GM18498 (cell line): ENCODE measurements around the gene CCDC80.
A peak's percentile ranks its signal among the peaks of the same experiment; 100 is the strongest.

Source experiments
- ATAC-seq: cut with Tn5 transposase; IDR thresholded peaks from one replicate; pipeline ENCODE4 v1.9.1; 2021; ENCODE audit warnings: mild to moderate bottlenecking, moderate library complexity; ENCODE audit not compliant: unreplicated experiment

The CCDC80 gene

GRCh38 chr3:112634786-112635541 is 6.0 kb downstream of the CCDC80 start:
- ATAC-seq, result no peak

GRCh38 chr3:112633757-112634156 is 7.2 kb downstream of the CCDC80 start:
- ATAC-seq, result no peak

- ATAC-seq, result no peak
These were observed 7.8 kb downstream of the CCDC80 start for GRCh38 chr3:112633191-112633590.

- ATAC-seq, result no peak
These were observed 8.3 kb downstream of the CCDC80 start for GRCh38 chr3:112632596-112632995.

- ATAC-seq, result no peak
These were observed 9.7 kb downstream of the CCDC80 start for GRCh38 chr3:112631257-112631656.

- ATAC-seq, result no peak
These were observed 11.5 kb downstream of the CCDC80 start for GRCh38 chr3:112629425-112629824.

GRCh38 chr3:112627919-112628466 is 12.9 kb downstream of the CCDC80 start:
- ATAC-seq, result no peak

- no peak for ATAC-seq
These were observed 13.5 kb downstream of the CCDC80 start for GRCh38 chr3:112627419-112627818.

GRCh38 chr3:112623717-112624116 is 17.2 kb downstream of the CCDC80 start:
- no peak for ATAC-seq

- ATAC-seq, result no peak
These were observed 17.7 kb downstream of the CCDC80 start for GRCh38 chr3:112623213-112623612.

GRCh38 chr3:112619295-112619694 is 21.6 kb downstream of the CCDC80 start:
- ATAC-seq, result peak; percentile 81

- ATAC-seq, result no peak
These were observed 23.7 kb downstream of the CCDC80 start for GRCh38 chr3:112617285-112617684.

GRCh38 chr3:112615989-112616731 is 24.8 kb downstream of the CCDC80 start:
- no peak for ATAC-seq

- no peak for ATAC-seq
These were observed 29.0 kb downstream of the CCDC80 start for GRCh38 chr3:112611752-112612515.

- ATAC-seq, result no peak
These were observed 30.8 kb downstream of the CCDC80 start for GRCh38 chr3:112610121-112610520.

- ATAC-seq, result no peak
These were observed 33.1 kb downstream of the CCDC80 start for GRCh38 chr3:112607863-112608262.

- ATAC-seq, result no peak
These were observed 34.8 kb downstream of the CCDC80 start for GRCh38 chr3:112606098-112606497.

GRCh38 chr3:112605285-112605684 is 35.7 kb downstream of the CCDC80 start:
- no peak for ATAC-seq

- no peak for ATAC-seq
These were observed 36.4 kb downstream of the CCDC80 start for GRCh38 chr3:112604536-112604935.

- peak; percentile 77 for ATAC-seq
These were observed 38.6 kb downstream of the CCDC80 start for GRCh38 chr3:112602217-112602838.

- ATAC-seq, result no peak
These were observed 42.2 kb downstream of the CCDC80 start for GRCh38 chr3:112598731-112599130.
